GM12875 (cell line): ENCODE results near the gene BCL2L13.

ENCODE experiments used
- H3K4me3 ChIP-seq: one replicate; pipeline ENCODE4 v1.5.1; 2011; ENCODE audit warnings: low read depth, low read length, control low read depth
- TF ChIP-seq, protein P1 (sequence below): IDR thresholded peaks from 2 replicates; pipeline ENCODE4 v1.5.1; 2011; ENCODE audit warnings: low read depth, mild to moderate bottlenecking, control low read depth, inconsistent platforms, low read length, moderate library complexity, borderline replicate concordance; ENCODE audit not compliant: insufficient read depth

Gene BCL2L13

DNA sequence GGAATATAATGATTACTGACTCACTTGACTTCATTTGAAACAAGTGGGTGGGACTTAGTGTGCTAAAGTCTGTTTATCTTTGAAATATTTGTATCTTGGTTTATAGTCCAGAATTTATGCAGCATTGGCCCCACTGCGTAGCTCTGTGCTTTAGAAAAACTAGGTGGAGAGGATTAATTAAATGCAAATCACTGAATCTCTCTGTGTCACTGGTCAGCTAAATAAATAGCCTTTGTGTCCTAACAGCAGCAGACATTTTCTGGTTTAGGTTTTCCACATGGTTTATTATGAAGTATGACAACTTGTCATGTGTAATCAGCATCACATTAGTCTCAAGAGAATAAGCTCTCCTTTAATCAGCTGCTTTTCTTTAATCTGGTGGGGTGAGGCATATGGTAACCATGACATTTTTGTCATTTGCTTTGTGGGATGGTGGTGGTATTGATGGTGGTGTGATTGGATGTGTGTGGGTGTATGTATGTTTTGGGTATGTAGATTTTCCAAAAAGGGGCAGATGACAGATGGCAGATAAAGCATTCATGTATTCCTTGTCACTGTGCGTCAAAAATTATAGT is 33.9 kb downstream of the BCL2L13 start:
- H3K4me3 ChIP-seq, result no peak overlapping the region
- TF ChIP-seq, protein P1, sequence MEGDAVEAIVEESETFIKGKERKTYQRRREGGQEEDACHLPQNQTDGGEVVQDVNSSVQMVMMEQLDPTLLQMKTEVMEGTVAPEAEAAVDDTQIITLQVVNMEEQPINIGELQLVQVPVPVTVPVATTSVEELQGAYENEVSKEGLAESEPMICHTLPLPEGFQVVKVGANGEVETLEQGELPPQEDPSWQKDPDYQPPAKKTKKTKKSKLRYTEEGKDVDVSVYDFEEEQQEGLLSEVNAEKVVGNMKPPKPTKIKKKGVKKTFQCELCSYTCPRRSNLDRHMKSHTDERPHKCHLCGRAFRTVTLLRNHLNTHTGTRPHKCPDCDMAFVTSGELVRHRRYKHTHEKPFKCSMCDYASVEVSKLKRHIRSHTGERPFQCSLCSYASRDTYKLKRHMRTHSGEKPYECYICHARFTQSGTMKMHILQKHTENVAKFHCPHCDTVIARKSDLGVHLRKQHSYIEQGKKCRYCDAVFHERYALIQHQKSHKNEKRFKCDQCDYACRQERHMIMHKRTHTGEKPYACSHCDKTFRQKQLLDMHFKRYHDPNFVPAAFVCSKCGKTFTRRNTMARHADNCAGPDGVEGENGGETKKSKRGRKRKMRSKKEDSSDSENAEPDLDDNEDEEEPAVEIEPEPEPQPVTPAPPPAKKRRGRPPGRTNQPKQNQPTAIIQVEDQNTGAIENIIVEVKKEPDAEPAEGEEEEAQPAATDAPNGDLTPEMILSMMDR, result no peak

DNA sequence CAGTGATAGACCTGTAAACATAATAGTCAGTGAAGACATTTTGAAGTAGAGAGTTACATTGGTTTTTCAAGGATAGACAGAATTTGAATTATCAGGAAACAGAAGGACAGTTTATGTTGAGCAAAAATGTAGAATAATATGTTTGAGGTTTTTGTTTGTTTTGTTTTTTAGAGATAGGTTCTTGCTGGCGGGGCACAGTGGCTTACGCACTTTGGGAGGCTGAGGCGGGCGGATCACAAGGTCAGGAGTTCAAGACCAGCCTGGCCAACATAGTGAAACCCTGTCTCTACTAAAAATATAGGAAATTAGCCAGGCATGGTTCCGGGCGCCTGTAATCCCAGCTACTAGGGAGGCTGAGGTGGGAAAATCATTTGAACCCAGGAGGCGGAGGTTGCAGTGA is 35.6 kb downstream of the BCL2L13 start:
- H3K4me3 ChIP-seq, result no peak overlapping the region
- TF ChIP-seq, protein P1, result no peak

DNA sequence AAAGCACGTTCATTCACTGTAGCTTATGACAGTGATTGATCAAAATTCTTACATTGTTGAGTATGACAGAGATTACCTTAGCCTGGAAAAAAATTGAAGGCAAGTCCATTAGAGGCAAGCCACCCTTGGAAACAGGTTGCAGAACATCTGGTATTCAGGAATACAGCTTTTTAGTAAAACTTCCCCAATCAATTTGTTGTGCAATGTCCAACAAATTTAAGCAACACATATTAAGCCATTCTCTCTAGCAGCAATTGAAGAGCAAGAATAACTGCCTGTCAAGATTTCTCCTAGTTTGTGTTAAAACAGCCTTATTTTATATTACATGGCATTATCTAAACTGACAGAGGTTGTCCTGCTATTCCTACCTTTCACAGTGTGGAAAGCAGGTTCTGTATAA is 37.0 kb downstream of the BCL2L13 start:
- H3K4me3 ChIP-seq, result no peak overlapping the region

DNA sequence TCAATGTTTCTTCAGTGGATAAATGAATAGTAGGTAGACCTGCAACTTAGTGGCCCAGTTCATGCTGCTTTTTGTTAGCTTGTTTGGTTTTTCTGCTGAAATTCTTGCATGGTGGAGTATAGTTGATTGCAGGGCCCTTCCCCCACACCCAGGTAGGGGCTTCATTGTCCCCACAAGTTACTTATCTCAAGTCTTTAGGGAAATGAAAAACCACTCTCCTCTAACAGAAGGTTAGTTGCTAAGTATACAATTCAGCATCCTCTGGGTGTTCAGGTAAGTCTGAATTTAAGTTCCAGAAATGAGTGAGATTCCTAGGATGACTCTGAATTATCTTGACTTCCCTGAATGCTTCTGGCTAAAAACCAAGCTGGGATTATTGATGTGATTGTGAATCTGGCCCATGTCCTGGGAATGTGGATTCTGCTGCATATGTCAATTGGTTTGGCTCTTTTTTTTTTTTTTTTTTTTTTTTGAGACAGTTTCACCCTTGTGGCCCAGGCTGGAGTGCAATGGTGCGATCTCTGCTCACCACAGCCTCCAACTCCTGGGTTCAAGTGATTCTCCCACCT is 40.3 kb downstream of the BCL2L13 start:
- TF ChIP-seq, protein P1, result no peak
- H3K4me3 ChIP-seq, result no peak overlapping the region

More for the DNA sequence above, 37.0 kb downstream of the BCL2L13 start:
- TF ChIP-seq, protein P1, result no peak

DNA sequence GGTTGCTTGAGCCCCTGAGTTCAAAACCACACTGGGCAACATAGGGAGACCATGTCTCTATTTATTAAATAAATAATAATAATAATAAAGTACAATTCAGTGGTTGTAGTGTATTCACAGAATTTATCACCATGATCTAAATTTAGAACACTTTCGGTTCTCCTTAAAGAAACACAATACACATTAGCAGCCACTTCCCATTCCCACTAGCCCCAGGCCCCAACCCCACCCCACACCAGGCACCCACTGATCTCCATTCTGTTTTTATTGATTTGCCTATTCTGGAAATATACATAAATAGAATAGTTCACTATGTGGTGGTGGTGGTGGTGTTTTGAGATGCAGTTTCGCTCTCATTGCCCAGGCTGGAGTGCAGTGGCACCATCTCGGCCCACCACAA is 45.7 kb downstream of the BCL2L13 start:
- H3K4me3 ChIP-seq, result no peak overlapping the region
- TF ChIP-seq, protein P1, result no peak

DNA sequence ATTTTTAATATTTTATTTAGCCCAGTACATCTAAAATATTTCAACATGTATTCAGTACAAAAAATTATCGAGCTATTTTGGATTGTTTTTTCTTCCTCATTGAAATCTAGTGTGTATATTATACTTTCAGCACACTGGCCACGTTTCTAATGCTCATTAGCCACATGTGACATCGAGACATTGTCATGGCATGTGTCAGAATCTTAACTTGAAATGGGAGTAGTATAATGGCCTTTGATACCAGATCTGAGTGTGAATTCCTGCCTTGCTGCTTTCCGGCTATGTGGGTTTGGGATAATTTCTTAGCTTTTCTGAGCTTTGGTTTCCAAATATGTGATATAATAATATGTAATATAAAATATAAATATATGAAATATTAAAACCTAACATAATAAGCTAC is 54.3 kb downstream of the BCL2L13 start:
- H3K4me3 ChIP-seq, result no peak overlapping the region
- TF ChIP-seq, protein P1, result no peak

DNA sequence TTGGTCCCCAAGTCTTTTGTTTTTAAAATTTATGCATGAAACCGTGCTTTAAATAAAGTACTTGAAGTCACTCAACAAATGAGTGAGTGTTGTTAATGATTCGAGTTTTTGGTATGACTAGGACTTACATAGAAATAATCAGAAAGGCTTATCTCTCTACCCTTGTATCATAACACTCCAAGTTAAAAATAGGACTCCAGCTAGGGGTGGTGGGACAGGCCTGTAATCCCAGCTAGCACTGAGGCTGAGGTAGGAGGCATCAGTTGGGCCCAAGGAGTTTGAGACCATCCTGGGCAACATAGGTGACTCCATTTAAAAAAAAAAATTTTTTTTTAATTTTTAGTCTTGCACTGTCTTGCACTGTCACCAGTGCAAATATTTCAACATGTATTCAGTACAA is 55.6 kb downstream of the BCL2L13 start:
- TF ChIP-seq, protein P1, result no peak
- no peak overlapping the region for H3K4me3 ChIP-seq
